Progenitor cell of endocrine pancreas (in vitro differentiated cells): Measurements from ENCODE around the gene SLC2A11. TPM values are rescaled to one million over a fixed set of nuclear protein-coding genes. Genes with fewer than 3 reads are reported as not detected.

Experiments
- DNase-seq: peaks from one replicate; pipeline ENCODE4 v3.0.0; 2021; ENCODE audit warnings: low spot score; ENCODE audit not compliant: unreplicated experiment
- H3K27ac Mint-ChIP-seq: 2 replicates; pipeline ENCODE4 v1.8.0; 2021; ENCODE audit warnings: mild to moderate bottlenecking, moderate library complexity, mixed read lengths
- H3K27me3 Mint-ChIP-seq: 2 replicates; pipeline ENCODE4 v1.8.0; 2021; ENCODE audit warnings: mixed read lengths
- H3K36me3 Mint-ChIP-seq: 2 replicates; pipeline ENCODE4 v1.8.0; 2022; ENCODE audit warnings: mixed read lengths; ENCODE audit not compliant: insufficient read depth
- H3K4me1 Mint-ChIP-seq: 2 replicates; pipeline ENCODE4 v1.8.0; 2021; ENCODE audit warnings: low read depth, mixed read lengths
- H3K4me3 Mint-ChIP-seq: 2 replicates; pipeline ENCODE4 v1.8.0; 2021; ENCODE audit warnings: low read depth, mild to moderate bottlenecking, moderate library complexity, mixed read lengths
- H3K9me3 Mint-ChIP-seq: 2 replicates; pipeline ENCODE4 v1.8.0; 2021; ENCODE audit warnings: low read depth, mixed read lengths
- CTCF ChIP-seq: fragments of 200-600 bp; sonication (generic); IDR thresholded peaks from one replicate; pipeline ENCODE4 v1.5.0; 2021; ENCODE audit warnings: antibody characterized with exemption, mild to moderate bottlenecking; ENCODE audit not compliant: unreplicated experiment
- total RNA-seq: library from RNA; stranded (reverse); gene quantifications from 2 replicates; pipeline ENCODE4 v1.2.1, GENCODE V29; 2021

The SLC2A11 gene
- total RNA-seq, 1 donor from 2014 or later, result 39.7 TPM

DNA sequence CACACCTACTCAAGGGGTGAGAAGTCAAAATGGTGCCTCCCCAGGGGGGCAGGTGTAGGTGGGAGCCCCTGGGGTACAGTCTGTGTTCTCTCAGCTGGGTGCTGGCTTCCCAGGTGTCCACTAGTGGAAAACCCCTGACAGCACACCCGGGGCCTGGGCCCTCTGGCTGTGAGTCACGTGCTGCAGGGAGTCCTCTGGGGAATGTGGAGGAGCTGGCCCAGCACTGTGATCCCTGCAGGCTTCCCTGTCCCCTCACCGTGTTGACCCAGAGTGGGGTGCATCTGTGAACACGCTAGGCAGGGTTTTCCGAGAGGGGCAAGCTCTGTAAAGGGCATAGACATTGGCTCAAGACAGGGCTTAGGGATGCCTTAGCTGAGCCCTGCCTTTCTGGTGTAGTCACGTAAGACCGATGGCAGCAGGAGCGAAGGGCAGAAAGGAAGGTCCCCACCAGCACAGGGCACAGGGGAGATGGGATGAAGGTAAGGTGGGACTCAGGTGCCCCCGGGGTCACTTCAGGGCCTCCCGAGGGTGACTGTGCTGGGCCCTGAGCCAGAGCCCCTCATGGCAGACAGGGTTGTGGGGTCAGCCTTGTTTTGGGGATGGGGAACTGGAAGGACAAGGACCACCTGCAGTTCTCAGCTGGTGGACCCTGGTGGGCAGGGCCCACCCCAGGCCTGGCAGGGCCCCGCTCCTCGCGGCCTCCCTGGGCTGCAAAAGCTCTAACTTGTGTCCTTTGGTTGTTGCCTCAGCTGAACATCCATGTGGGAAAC, 33.0 kb upstream of the SLC2A11 start:
- TF ChIP-seq CTCF, result no peak
- Mint-ChIP-seq H3K36me3 (peaks cover 38% of the 10 kb centered on the region), H3K9me3 (no peaks in the 10 kb centered on the region), H3K27ac (no peak overlapping the region), H3K4me1 (no peaks in the 10 kb centered on the region), H3K4me3 (no peak overlapping the region), H3K27me3 (no peaks in the 10 kb centered on the region)
- DNase-seq, result no peak

DNA sequence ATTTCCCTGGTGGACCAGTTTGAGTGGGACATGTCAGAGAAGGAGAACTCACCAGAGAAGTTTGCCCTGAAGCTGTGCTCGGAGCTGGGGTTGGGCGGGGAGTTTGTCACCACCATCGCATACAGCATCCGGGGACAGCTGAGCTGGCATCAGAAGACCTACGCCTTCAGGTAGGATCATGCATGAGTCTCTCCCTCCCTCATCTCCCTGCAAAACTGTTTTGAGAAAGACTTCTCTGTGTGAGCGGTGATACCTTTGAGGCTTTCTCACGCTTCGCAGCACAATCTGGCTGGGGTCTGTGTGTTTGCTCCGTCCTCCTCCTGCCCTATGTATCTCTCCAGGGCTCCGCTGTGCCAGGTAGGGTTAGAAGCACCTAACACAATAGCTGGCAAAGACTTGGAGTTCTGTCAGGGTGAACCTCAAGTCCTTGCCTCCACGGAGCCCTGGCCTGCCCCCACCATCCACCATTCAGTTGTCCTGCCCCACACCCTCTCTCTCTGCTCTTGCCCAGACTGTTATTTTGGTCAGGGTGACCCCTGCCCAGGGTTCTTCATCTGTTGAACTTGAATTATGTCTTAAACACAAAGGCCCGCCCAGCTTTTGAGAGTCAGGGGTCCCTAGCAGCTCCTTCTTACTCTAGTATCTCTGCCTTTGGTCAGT, 32.3 kb upstream of the SLC2A11 start:
- H3K9me3 Mint-ChIP-seq, result no peaks in the 10 kb centered on the region
- H3K27ac Mint-ChIP-seq, result peak overlapping the region; percentile 83
- DNase-seq, result no peak
- no peaks in the 10 kb centered on the region for H3K4me1 Mint-ChIP-seq
- no peak overlapping the region for H3K4me3 Mint-ChIP-seq
- peaks cover 38% of the 10 kb centered on the region for H3K36me3 Mint-ChIP-seq
- TF ChIP-seq CTCF, result no peak
- H3K27me3 Mint-ChIP-seq, result no peaks in the 10 kb centered on the region

GRCh38 chr22:23826510-23827350, 30.9 kb upstream of the SLC2A11 start:
- Mint-ChIP-seq H3K4me3 (no peak overlapping the region), H3K36me3 (peaks cover 37% of the 10 kb centered on the region), H3K27ac (peak overlapping the region; percentile 78), H3K9me3 (no peaks in the 10 kb centered on the region), H3K4me1 (no peaks in the 10 kb centered on the region), H3K27me3 (no peaks in the 10 kb centered on the region)
- no peak for DNase-seq
- TF ChIP-seq CTCF, result no peak

DNA sequence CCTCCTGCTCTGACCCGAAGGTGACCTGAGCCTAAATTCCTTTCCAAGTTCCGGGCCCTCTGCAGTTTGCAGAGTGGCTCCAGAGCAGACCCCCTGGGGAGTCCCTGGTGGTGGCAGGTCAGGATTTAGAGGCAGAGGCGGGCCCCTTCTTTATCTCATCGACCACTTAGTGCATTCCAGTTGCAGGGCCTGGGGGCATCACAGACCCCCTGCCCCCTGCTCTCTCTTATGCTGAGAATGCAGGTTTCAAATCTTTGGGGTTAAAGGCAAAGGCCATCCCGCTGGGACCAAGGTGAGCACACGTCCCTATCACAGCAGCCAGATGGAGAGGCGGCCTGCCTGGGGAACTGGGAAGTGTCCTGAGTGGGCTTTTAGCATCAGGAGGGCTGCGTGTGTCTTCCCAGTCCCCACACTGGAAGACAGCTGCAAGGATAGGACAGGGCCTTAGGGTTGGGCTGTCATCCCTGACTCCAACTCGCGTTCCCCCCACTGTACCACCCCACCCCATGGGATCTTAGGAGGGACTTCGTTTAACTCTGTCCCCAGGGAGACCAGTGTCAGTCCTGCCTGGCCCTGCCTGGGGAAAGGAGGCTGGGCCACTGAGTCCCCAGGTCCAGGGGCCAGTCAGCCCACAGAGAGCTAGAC, 30.2 kb upstream of the SLC2A11 start:
- Mint-ChIP-seq H3K27ac (no peak overlapping the region), H3K9me3 (no peaks in the 10 kb centered on the region), H3K36me3 (peaks cover 37% of the 10 kb centered on the region), H3K4me3 (no peak overlapping the region), H3K4me1 (no peaks in the 10 kb centered on the region), H3K27me3 (no peaks in the 10 kb centered on the region)
- TF ChIP-seq CTCF, result no peak
- DNase-seq, result no peak
